ENCODE data around the gene NLRP6.
A peak's percentile ranks its signal among the peaks of the same experiment; 100 is the strongest.
"Not testable (repeated sequence)": the region's sequence is repeated elsewhere in the genome, so short reads cannot be mapped to it uniquely, and the experiment has no call there.

Gene NLRP6

GRCh38 chr11:308740-309665 is 30.8 kb downstream of the NLRP6 start:
- not testable (repeated sequence) for H3K36me3 ChIP-seq (ENCODE audit: insufficient read depth, low read length); H3K9me3 ChIP-seq (ENCODE audit: low read length); H3K9ac ChIP-seq (ENCODE audit: low read length); H3K27me3 ChIP-seq (ENCODE audit: control insufficient read depth in 1 of 2, insufficient read depth in 2 of 2, low read length in 2 of 2)
- Histone ChIP-seq H3K27ac (ENCODE audit: low read depth, low read length) (peak overlapping the region; percentile 76), H3K4me1 (ENCODE audit: insufficient read depth, low read length) (peaks cover 26% of the 10 kb centered on the region), H3K4me3 (ENCODE audit: low read depth in 1 of 2, low read length in 2 of 2) (peak overlapping the region; percentile 0 to 45)

DNA sequence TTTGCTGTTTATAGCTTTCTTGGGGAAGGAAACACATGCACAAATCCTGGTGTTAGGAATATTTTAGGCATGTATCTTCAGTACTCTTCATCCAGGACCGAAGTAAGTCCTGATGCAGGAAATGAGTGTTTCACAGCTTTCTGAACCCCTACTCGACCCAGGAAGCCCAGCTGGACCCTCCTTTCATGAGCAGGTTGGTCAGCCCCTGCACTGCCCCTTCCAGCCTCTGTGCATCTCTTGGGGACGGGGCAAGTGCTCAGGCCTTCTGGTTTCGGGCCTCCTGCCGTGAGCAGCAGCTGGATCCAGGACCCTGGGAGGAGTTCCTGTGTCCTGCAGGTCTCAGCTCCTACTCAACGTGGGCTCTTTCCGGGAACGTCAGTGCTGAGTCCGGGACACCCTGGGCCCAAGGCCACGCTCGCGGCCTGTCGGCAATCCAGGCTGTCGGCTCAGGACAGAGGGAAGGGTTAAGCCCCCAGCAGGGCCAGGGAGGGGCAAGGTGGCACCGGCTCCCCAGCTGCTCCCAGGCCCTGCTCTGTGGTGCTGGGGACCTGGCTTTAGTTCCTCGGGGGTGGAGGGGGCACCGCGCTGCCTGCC is 31.9 kb downstream of the NLRP6 start:
- H3K9me3 ChIP-seq (ENCODE audit: low read length); H3K9ac ChIP-seq (ENCODE audit: low read length): not testable (repeated sequence)
- H3K27ac ChIP-seq (ENCODE audit: low read depth, low read length) = peak overlapping the region; percentile 72

GRCh38 chr11:311013-311748 is 33.0 kb downstream of the NLRP6 start:
- H3K4me3 ChIP-seq (ENCODE audit: low read depth in 1 of 2, low read length in 2 of 2) = peak overlapping the region; percentile 14 to 32
- not testable (repeated sequence) for H3K36me3 ChIP-seq (ENCODE audit: insufficient read depth, low read length); H3K27ac ChIP-seq (ENCODE audit: low read depth, low read length); H3K9me3 ChIP-seq (ENCODE audit: low read length)
- peak overlapping the region; percentile 49 for H3K9ac ChIP-seq (ENCODE audit: low read length)
- H3K4me1 ChIP-seq (ENCODE audit: insufficient read depth, low read length) = peaks cover 20% of the 10 kb centered on the region
- H3K27me3 ChIP-seq (ENCODE audit: control insufficient read depth in 1 of 2, insufficient read depth in 2 of 2, low read length in 2 of 2) = peaks cover 0 to 11% of the 10 kb centered on the region in 2 donors

More for the DNA sequence above, 31.9 kb downstream of the NLRP6 start:
- Histone ChIP-seq H3K4me3 (ENCODE audit: low read depth in 1 of 2, low read length in 2 of 2) (peak overlapping the region in 1 of 2 donors; percentile 45), H3K4me1 (ENCODE audit: insufficient read depth, low read length) (peaks cover 21% of the 10 kb centered on the region)
- not testable (repeated sequence) for H3K27me3 ChIP-seq (ENCODE audit: control insufficient read depth in 1 of 2, insufficient read depth in 2 of 2, low read length in 2 of 2); H3K36me3 ChIP-seq (ENCODE audit: insufficient read depth, low read length)

- no peaks in the 10 kb centered on the region for H3K36me3 ChIP-seq (ENCODE audit: insufficient read depth, low read length)
- H3K27ac ChIP-seq (ENCODE audit: low read depth, low read length) = peak overlapping the region; percentile 35
- H3K9me3 ChIP-seq (ENCODE audit: low read length) = no peaks in the 10 kb centered on the region
- peaks cover 8 to 20% of the 10 kb centered on the region in 2 donors for H3K27me3 ChIP-seq (ENCODE audit: control insufficient read depth in 1 of 2, insufficient read depth in 2 of 2, low read length in 2 of 2)
- H3K4me1 ChIP-seq (ENCODE audit: insufficient read depth, low read length) = peaks cover 21% of the 10 kb centered on the region
- peak overlapping the region; percentile 49 for H3K9ac ChIP-seq (ENCODE audit: low read length)
- H3K4me3 ChIP-seq (ENCODE audit: low read depth in 1 of 2, low read length in 2 of 2) = peak overlapping the region; percentile 14 to 32
Observed at GRCh38 chr11:312092-312816, 34.0 kb downstream of the NLRP6 start.

DNA sequence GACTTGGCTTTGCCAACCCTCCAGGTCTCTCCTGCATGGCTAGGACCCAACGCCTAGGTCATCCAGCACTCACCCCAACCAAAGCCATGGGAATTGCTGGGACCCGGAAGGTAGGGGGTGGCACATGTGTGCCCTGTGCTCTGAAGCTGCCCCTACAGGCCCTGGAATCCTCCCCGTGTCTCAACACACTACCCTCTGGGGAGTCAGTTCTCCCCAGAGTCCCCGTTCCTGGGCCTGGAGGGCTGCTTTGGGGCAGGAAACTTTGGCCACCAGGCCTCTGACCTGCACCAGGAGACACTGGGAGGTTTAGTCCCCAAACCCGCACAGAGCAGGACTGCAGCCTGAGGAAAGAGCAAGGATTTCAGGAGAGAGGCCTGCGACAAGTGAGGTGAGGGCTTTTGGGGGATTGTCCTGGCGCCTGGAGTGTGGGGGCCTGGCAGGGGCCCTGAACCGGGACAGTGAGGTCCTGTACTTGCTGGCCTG is 35.1 kb downstream of the NLRP6 start:
- peaks cover 26% of the 10 kb centered on the region for H3K4me1 ChIP-seq (ENCODE audit: insufficient read depth, low read length)
- peaks cover 13 to 24% of the 10 kb centered on the region in 2 donors for H3K27me3 ChIP-seq (ENCODE audit: control insufficient read depth in 1 of 2, insufficient read depth in 2 of 2, low read length in 2 of 2)
- peak overlapping the region in 1 of 2 donors; percentile 12 for H3K4me3 ChIP-seq (ENCODE audit: low read depth in 1 of 2, low read length in 2 of 2)
- H3K9me3 ChIP-seq (ENCODE audit: low read length) = no peaks in the 10 kb centered on the region
- no peaks in the 10 kb centered on the region for H3K36me3 ChIP-seq (ENCODE audit: insufficient read depth, low read length)
- peak overlapping the region; percentile 14 for H3K9ac ChIP-seq (ENCODE audit: low read length)
- peak overlapping the region; percentile 35 for H3K27ac ChIP-seq (ENCODE audit: low read depth, low read length)

DNA sequence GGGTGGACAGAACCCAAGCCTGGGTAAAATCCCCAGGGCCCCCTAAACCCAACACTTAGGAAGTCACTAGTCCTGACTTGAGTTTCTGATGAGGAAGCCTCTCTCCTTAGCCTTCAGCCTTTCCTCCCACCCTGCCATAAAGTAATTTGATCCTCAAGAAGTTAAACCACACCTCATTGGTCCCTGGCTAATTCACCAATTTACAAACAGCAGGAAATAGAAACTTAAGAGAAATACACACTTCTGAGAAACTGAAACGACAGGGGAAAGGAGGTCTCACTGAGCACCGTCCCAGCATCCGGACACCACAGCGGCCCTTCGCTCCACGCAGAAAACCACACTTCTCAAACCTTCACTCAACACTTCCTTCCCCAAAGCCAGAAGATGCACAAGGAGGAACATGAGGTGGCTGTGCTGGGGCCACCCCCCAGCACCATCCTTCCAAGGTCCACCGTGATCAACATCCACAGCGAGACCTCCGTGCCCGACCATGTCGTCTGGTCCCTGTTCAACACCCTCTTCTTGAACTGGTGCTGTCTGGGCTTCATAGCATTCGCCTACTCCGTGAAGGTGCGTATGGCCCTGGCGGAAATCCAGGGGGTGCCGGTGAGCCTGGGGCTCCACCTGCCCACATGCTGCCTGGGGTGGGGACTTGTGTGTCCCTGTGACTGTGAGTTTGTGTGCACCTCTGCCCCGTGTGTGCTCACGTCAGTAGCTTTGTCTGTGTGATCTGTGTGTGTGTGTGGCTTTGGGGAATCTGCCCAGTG is 35.8 kb downstream of the NLRP6 start, which contains the start of gene IFITM1:
Gene IFITM1 (plus strand): TSS at position 254 of the 767 bp plus-strand sequence. CDS start 131 bp downstream, at position 385.
- no peaks in the 10 kb centered on the region for H3K9me3 ChIP-seq (ENCODE audit: low read length)
- H3K27me3 ChIP-seq (ENCODE audit: control insufficient read depth in 1 of 2, insufficient read depth in 2 of 2, low read length in 2 of 2) = peaks cover 13 to 24% of the 10 kb centered on the region in 2 donors
- peak within 1 kb of the TSS; percentile 14 for H3K9ac ChIP-seq (ENCODE audit: low read length)
- peak within 1 kb of the TSS; percentile 12 to 56 for H3K4me3 ChIP-seq (ENCODE audit: low read depth in 1 of 2, low read length in 2 of 2)
- H3K27ac ChIP-seq (ENCODE audit: low read depth, low read length) = peak within 1 kb of the TSS; percentile 35
- H3K4me1 ChIP-seq (ENCODE audit: insufficient read depth, low read length) = peaks cover 26% of the 10 kb centered on the region
- H3K36me3 ChIP-seq (ENCODE audit: insufficient read depth, low read length) = no peaks in the 10 kb centered on the region

DNA sequence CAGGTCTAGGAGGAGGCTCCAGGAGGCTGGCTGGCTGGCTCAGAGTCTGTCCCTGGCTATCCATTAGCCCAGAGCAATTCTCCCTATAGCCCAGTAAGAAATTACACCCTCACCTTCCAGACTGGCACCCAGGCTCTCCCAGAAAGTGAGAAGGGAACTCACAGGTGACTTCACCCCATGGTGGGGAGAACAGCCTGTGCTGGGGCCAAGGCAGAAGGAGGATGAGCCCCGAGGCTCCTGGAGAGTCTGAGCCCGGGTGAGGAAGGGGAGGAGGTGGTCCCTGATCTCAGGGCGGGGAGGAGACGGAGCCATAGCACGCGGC is 36.3 kb downstream of the NLRP6 start:
- peak overlapping the region in 1 of 2 donors; percentile 56 for H3K4me3 ChIP-seq (ENCODE audit: low read depth in 1 of 2, low read length in 2 of 2)
- H3K27ac ChIP-seq (ENCODE audit: low read depth, low read length); H3K9ac ChIP-seq (ENCODE audit: low read length): not testable (repeated sequence)

GRCh38 chr11:315051-315481 is 36.9 kb downstream of the NLRP6 start:
- H3K9ac ChIP-seq (ENCODE audit: low read length) = no peak overlapping the region
- peaks cover 13 to 24% of the 10 kb centered on the region in 2 donors for H3K27me3 ChIP-seq (ENCODE audit: control insufficient read depth in 1 of 2, insufficient read depth in 2 of 2, low read length in 2 of 2)
- H3K4me1 ChIP-seq (ENCODE audit: insufficient read depth, low read length) = peaks cover 19% of the 10 kb centered on the region
- no peaks in the 10 kb centered on the region for H3K36me3 ChIP-seq (ENCODE audit: insufficient read depth, low read length)
- H3K4me3 ChIP-seq (ENCODE audit: low read depth in 1 of 2, low read length in 2 of 2) = peak overlapping the region; percentile 7 to 53
- no peak overlapping the region for H3K27ac ChIP-seq (ENCODE audit: low read depth, low read length)
- H3K9me3 ChIP-seq (ENCODE audit: low read length) = no peaks in the 10 kb centered on the region

More for the DNA sequence above, 36.3 kb downstream of the NLRP6 start:
- H3K36me3 ChIP-seq (ENCODE audit: insufficient read depth, low read length); H3K9me3 ChIP-seq (ENCODE audit: low read length): not testable (repeated sequence)
- H3K27me3 ChIP-seq (ENCODE audit: control insufficient read depth in 1 of 2, insufficient read depth in 2 of 2, low read length in 2 of 2) = peaks cover 13 to 24% of the 10 kb centered on the region in 2 donors
- peaks cover 22% of the 10 kb centered on the region for H3K4me1 ChIP-seq (ENCODE audit: insufficient read depth, low read length)

GRCh38 chr11:315516-315994 is 37.3 kb downstream of the NLRP6 start:
- no peak overlapping the region for H3K27ac ChIP-seq (ENCODE audit: low read depth, low read length)
- H3K4me1 ChIP-seq (ENCODE audit: insufficient read depth, low read length) = peaks cover 19% of the 10 kb centered on the region
- H3K27me3 ChIP-seq (ENCODE audit: control insufficient read depth in 1 of 2, insufficient read depth in 2 of 2, low read length in 2 of 2) = peaks cover 13 to 24% of the 10 kb centered on the region in 2 donors
- peak overlapping the region; percentile 7 to 53 for H3K4me3 ChIP-seq (ENCODE audit: low read depth in 1 of 2, low read length in 2 of 2)
- H3K9ac ChIP-seq (ENCODE audit: low read length) = no peak overlapping the region
- H3K9me3 ChIP-seq (ENCODE audit: low read length) = no peaks in the 10 kb centered on the region
- no peaks in the 10 kb centered on the region for H3K36me3 ChIP-seq (ENCODE audit: insufficient read depth, low read length)

- Histone ChIP-seq H3K36me3 (ENCODE audit: insufficient read depth, low read length) (no peaks in the 10 kb centered on the region), H3K4me3 (ENCODE audit: low read depth in 1 of 2, low read length in 2 of 2) (no peak overlapping the region), H3K4me1 (ENCODE audit: insufficient read depth, low read length) (peaks cover 19% of the 10 kb centered on the region), H3K27me3 (ENCODE audit: control insufficient read depth in 1 of 2, insufficient read depth in 2 of 2, low read length in 2 of 2) (peaks cover 13 to 24% of the 10 kb centered on the region in 2 donors), H3K9ac (ENCODE audit: low read length) (no peak overlapping the region), H3K27ac (ENCODE audit: low read depth, low read length) (no peak overlapping the region), H3K9me3 (ENCODE audit: low read length) (no peaks in the 10 kb centered on the region)
Observed at GRCh38 chr11:316031-316701, 38.0 kb downstream of the NLRP6 start.
